CD4-positive, alpha-beta T cell treated with Interleukin-17A for 4 hours (primary cell): Measurements from ENCODE around the gene RPL32.

Experiments
- DNase-seq: peaks from one replicate; pipeline ENCODE4 v3.0.0-alpha.2; 2020; ENCODE audit warnings: mixed read lengths

RPL32 gene

DNA sequence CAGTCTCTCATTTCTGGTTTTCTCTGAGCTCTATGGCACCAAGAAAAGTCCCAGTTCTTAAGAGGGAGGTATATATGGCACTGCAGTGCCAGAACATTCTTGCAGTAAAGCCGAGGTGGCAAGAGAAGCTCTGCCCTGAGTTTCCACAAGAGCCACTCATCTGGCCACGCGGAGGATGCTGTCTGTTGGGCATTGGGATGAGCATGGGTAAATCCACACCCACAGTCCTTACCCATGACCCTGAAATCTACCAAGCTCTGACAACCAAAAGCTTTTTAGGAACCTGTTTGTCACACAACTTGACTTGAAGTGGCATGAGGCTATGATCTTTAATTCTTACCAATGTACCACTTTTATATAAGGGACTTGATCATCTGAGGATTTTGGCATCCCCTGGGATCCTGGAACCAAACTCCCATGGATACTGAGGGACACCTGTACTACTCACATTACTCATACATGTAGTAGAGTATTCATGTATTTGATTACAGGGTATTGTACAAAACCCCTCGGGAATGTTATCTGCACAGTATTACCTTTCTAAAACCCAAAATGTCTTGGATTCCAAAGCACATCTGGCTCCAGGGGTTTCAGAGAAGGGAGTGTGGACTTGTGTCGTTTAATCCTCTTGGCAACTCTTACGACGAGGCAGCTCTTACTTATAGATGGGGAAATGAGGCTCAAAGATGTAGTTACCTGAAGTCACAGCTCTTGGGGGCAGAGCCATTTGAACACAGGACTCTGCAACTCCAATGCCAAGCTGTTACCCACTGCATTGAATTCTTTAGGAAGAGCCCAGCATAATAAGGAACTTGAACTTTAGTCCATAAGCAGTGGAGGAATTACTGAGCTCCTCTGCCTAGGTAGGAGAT, 8.8 kb downstream of the RPL32 start:
- DNase-seq, result no peak

DNA sequence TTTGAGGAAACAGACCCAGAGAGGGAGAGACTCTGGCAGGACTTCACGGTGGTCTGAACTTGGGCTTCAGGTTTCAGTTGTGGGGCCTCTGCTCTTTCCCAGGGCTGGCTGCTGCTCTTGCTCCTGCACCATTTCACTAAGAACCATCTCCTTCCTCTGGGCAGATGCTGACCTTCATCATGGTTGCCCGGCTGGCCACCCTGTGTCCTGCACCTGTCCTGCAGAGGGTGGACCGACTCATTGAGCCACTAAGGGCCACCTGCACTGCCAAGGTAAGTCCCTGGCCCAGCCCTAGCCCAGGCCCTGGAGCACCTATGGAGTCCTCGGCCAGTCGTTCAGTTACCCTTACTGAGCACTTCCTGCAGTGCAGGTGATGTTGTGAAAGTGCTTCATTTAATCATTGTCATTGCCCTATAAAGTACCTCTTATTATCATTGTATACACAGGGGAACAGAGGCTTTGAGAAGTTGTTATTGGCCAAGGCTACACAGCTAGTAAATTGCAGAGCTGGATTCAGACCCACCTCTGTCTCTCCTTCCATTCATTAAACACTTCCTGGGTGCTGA, 10.0 kb downstream of the RPL32 start:
- no peak for DNase-seq

DNA sequence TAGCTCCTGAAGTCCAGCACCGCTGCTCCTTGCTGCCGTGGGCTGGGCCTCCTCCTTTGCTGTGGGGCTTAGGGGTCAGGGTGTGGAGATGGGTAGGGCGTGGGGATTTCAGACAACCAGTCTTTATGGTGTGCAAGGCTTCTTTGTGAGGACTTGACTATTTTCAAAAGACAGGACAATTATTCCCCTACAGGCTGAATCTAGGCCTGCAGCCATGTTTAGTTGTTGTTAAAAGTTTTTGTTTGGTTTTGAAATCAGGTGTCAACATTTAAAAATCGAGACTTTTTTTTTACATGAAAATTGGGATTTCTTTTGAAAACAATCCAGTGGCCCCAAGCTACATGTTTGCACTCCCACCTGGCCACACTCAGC, 10.6 kb downstream of the RPL32 start:
- DNase-seq, result no peak

GRCh38 chr3:12829886-12830784, 11.2 kb downstream of the RPL32 start:
- DNase-seq, result no peak

- no peak for DNase-seq
These were observed 12.0 kb downstream of the RPL32 start for GRCh38 chr3:12829404-12829803.

GRCh38 chr3:12828751-12829150, 12.6 kb downstream of the RPL32 start:
- DNase-seq, result no peak

DNA sequence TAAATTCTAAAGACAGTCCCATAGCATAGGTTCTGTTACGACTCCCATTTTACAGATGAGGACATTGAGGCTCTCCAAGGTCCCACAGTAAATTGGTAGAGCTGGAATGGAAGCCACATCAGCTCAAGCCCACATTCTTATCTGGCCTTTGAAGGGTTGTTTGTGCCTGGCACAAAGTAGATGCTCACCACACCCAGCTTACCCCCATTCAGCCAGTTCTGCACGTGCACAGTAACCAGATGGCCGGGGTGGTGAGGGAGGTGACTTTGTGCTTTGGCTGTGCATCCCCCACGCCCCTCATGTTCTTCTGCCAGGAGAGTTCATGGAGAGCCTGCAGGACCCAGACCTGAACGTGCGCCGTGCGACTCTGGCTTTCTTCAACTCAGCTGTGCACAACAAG, 16.2 kb downstream of the RPL32 start:
- DNase-seq, result no peak

- no peak for DNase-seq
These were observed 17.1 kb downstream of the RPL32 start for GRCh38 chr3:12824299-12824698.

GRCh38 chr3:12822725-12823373, 18.5 kb downstream of the RPL32 start:
- DNase-seq, result no peak

- no peak for DNase-seq
These were observed 22.6 kb downstream of the RPL32 start for GRCh38 chr3:12818773-12819172.

DNA sequence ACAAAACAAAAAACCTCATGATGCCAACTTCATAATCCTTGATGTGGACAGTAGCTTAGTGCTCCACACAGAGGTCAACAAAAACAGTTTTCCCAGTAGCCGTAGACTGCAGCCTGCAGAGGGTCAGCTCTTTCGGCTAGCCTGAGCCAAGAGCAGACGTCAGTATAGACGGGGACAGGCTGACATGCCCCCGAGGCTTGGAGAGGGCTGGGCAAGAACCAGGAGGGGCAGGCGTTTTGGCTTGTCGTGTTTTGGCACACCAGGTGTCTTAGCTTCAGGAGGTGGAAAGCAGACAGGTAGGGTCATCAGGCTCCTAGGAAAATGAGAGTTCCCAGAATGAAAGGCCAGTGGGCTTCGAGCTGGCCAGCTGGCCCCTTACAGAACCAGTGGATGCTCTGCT, 23.1 kb downstream of the RPL32 start:
- no peak for DNase-seq

DNA sequence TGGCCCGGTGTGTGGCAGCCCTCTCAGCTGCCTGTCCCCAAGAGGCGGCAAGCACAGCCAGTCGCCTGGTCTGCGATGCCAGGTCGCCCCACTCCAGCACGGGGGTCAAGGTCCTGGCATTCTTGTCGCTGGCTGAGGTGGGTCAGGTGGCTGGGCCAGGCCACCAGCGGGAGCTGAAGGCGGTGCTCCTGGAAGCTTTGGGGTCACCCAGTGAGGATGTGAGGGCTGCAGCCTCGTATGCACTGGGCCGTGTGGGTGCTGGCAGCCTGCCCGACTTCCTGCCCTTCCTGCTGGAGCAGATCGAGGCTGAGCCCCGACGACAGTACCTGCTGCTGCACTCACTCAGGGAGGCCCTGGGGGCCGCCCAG, 24.0 kb downstream of the RPL32 start:
- DNase-seq, result no peak

GRCh38 chr3:12816521-12817342, 24.6 kb downstream of the RPL32 start:
- DNase-seq, result no peak

- no peak for DNase-seq
These were observed 25.6 kb downstream of the RPL32 start for GRCh38 chr3:12815719-12816118.

DNA sequence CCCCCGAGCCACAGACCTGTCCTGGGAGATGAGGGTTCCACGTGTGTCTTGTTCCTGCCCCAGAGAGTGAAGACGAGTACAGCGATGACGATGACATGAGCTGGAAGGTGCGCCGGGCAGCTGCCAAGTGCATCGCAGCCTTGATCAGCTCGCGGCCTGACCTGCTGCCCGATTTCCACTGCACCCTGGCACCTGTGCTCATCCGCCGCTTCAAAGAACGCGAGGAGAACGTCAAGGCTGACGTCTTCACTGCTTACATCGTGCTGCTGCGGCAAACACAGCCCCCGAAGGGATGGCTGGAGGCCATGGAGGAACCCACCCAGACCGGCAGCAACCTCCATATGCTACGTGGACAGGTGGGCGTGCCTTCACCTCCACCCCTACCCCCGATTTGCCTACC, 26.3 kb downstream of the RPL32 start:
- no peak for DNase-seq

DNA sequence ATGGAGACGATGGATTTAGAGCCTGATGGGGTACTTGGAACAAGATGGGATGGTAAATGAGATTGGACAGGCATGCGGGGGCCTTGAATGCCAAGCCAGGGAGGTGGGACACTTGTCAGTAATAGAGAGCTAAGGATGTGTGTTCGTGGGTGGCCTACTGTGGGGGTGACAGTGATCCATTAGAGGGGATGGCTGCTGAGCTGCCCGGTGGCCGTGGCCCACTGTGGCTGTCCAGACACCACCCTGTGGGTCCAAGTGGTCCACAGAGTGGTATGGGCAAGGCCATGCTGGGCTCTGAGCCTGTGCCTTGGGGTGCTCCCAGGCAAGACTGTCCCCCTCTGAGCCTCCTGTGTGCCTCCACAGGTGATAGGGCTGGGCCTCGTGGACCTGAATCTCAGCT, 27.4 kb downstream of the RPL32 start:
- DNase-seq, result no peak

GRCh38 chr3:12812812-12813211, 28.6 kb downstream of the RPL32 start:
- DNase-seq, result no peak

DNA sequence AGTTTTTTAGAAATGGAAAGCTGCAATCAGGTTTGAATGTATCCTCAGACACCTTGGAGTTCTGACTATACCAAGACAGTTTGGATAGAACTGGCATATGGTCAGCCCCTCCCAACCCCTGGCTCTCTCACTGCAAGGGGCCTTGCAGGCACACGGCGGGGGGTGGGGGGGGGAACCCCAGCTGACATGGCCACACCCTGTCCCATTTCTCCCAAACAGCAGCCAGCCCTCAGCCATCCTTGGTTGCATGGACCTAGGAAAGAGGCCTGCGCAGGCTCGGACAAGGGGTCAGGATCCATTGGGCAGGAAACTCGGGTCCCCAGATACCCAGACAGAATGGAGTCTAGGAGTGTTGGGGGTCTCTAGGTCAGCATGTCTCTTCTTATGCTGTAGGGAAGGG, 30.4 kb downstream of the RPL32 start:
- DNase-seq, result no peak

DNA sequence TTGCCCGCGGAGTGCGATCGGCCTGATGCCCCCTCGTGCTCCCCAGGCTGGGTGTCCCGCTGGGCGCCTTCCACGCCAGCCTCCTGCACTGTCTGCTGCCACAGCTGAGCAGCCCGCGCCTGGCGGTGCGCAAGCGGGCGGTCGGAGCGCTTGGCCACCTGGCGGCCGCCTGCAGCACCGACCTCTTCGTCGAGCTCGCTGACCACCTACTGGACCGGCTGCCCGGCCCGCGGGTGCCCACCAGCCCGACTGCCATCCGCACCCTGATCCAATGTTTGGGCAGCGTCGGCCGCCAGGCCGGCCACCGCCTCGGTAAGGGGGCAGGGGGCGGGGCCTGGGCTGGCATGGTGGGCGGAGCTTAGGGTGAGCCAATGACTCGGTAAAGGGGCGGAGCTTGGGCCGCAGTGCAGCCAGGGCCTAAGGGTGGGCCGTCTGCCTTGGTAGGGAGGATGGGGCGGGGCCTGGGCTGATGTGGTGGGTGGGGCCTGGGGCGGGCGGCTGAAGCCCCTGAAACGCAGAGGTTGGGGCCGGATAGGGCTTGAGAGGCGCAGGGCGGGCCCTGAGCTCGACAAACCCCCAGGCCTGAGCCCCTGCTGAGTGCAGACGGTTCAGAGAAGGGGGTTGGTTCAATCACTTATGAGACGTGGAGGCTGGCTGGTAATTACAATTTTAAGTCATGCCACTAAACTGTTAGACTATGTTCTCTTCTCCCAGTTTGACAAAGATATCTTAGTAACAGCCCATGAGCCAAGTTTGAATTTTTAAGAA, 31.2 kb downstream of the RPL32 start:
- DNase-seq, result peak; percentile 98

- DNase-seq, result no peak
These were observed 31.9 kb downstream of the RPL32 start for GRCh38 chr3:12809435-12809834.

- DNase-seq, result no peak
These were observed 32.4 kb downstream of the RPL32 start for GRCh38 chr3:12809001-12809400.

DNA sequence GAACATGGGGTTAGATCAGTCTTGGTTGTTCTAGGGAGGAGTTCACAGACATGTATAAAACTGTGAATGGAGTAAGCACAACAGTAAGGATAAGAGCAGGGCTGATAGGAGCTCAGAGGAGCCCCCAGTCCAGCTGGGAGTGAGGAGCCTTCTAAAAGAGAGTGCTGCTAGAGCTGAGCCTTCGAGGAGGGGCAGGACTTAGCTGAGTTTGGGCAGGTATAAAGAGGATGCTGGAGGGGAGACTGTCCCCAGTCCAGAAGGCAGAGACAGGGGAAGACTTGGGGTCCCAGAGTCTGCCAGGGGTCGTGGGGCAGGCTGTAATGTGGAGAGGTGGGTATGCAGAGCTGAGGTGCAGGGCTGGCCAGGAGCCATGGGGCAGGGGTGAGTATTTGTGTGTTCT, 32.8 kb downstream of the RPL32 start:
- DNase-seq, result no peak
